UCSD-AML1 (cell line): ENCODE measurements around the gene MATCAP1.

Experiments used
- DNase-seq: peaks from one replicate; lab custom pipeline; 2025; ENCODE audit not compliant: unreplicated experiment; lab: John Stamatoyannopoulos, UW

Gene MATCAP1

DNA sequence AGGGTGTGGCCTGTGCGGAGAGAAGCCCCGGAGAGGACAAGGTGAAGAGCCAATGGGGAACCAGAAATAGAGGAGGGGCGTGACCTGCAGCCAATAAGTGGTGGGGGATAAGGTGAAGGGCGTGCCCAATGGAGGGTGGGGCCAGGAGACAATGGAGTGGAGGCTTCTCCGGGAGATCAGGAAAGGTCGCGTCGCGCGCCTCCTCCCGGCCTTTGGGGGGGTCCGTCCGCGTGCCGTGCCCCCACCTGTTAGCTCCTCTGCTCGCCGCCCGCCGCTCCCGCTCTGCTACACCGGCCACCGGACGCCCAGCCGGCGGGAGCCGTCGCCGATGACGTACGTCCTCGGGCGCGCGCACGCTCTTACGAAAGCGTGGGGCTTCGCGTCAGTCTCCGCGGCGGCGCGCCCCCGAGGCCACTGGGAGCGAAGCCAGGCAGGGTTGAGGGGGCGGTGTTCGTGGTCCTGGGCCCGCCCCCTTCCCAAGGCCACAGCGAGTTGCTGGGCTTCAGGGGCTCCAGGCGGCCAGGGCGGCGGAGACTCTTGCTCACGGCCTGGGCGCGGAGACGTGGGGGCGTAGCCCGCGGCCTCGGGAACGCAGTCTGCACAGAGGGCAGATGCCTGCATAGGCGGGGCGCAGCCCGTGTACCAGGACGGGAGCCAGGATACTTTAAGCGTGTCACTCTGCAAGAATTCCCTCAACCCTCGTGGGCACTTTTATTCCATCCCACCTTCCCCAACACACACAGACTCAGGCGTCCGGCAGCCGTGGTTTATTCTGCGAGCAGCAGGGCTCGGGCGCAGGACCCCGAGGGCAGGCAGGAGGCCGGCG is at the start of gene MATCAP1:
Gene MATCAP1, minus strand, starts transcription at position 337 of the 826 bp plus-strand sequence. CDS start 3,353 bp downstream, outside the sequence.
- DNase-seq: peak; percentile 94

DNA sequence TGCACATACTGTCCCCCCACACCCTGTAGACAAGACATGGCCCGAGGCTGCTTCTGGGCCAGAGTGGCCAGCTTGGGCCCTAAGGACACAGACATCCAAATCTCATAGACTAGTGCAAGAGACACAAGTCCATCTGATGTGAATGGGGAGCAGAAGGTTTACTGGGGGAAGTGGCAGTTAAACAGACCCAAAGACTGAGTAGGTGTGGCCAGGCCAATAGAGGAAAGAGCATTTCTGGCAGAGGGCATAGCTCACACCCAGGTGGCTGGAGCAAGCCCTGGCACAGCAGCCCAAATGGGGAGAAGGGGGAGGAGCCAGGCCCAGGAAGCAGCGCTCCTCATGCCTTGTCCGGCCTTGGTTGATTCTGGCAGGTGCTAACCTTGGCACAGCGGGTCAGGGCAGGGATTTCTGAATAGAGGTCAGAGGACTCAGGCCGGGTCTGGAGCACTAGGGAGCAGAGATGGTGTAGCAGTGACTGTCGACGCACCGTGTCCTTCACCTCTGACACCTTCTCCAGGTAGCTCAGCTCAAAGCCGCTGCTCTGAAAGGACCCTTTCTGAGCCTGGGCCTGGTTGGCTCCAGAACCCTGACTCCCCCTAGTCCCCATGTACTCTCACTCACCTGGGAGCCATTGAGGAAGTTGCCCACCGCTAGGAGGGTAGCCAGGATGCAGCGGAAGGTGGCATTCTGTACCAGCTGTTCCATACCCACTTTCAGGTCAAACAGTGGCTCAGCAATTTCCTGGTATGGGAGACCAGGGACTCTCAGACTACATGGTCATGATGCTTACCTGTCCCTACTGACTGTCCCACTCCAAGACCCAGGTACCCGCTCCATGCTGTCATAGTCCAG is 47.3 kb upstream of the MATCAP1 start:
- DNase-seq: no peak

DNA sequence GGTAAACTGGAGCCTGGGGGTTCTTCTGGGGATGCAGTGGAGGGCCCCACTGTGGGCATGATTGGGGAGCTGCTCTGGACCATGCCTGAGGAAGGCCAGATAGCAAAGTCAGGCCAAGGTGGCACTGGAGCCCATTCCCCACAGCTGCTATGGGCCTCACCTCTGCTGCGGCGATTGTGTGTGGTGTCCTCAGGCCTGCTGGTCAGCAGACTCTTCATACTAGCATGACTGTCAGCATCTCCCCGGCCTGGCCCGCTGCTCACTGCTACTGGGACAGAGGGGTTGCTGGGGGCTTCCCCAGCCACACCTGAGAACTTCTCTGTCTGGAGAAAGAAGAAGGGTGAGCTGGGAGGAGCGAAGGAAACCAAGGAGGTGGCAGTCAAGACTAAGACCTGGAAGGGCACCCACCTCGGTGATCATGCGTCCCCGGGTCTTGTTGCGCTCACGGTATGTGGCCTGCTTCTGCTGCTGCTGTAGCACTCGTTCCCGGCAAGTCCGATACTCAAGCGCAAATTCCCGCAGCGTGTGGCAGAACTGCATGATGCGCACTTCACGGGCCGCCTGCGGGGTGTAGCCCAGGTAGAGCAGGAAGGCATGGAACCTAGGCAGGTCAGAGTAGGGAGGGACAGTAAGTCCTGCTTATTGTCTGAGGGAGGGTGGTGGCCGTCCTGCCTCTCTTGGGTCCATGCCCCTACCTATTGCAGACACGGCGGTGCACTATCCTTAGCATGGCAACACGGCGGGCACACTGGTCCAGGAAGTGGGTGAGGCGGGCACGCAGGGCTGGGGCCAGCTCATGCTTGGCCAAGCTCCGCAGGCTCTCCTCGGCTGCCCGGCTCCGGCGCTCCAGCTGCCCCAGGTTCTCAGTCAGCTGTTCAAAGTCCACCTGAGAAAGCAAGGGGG is 46.4 kb upstream of the MATCAP1 start:
- DNase-seq: no peak

DNA sequence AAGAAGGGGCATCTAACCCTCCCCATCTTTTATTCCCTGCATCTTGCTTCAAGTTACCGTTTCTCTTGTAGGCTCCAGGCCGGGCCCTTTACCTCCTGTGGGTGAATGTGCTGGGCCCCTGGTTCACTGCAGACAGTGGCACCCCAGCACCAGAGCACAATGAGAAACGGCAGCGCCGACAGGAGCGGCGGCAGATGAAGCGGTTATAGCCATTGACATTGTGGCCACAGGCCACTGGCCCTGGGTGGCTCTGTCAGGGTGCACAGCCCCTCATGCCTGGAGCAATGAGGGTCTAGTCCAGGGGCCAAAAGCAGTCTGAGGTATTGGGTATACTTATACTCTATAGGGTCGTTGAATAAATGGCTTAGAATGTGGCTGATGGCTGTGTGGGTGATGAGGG is 45.1 kb upstream of the MATCAP1 start:
- DNase-seq: no peak

DNA sequence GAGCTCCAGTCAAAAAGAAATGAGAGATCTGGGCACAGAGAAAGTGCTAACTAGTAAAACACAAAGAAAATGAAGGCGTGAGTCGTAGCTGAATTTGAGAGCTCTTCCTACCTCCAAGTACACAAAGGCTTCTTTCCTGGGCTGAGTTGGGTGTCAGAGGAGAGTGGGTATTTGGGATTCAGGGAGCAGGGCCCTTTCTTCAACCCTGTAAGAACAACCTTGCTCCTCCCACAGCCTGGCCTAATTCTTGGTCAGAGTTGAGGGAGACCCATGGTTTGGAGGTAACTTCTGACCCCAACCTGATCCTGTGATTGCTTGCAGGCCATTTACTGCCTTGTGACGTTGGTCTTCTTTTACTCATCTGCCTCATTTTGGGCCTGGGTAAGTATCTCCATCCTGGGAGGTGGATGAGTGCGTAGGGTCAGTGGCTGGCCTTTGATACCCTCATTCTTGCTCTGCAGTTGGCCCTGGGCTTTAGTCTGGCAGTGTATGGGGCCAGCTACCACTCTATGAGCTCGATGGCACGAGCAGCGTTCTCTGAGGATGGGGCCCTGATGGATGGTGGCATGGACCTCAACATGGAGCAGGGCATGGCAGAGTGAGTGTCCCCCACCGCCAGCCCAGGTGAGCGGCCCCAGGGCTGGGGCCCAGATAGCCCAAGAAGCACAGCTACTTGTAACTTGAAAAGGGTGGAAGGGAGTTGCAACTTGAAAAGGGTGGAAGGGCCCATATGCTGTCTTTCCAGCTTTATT is 44.4 kb upstream of the MATCAP1 start:
- DNase-seq: no peak

DNA sequence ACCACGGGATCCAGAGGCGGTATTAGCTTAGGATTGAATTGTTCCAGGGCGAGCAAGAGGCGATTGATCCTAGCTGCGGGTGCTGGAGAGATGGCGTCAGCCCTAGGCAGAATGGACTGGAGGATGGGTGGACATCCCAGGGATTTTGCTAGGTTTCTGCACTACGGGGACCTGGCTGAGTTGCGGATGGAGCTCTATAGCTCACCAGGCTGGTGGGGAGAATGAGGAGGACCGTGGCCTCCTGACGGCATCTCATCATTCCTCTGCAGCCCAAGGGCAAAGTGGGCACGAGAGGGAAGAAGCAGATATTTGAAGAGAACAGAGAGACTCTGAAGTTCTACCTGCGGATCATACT is 43.8 kb upstream of the MATCAP1 start:
- no peak for DNase-seq

DNA sequence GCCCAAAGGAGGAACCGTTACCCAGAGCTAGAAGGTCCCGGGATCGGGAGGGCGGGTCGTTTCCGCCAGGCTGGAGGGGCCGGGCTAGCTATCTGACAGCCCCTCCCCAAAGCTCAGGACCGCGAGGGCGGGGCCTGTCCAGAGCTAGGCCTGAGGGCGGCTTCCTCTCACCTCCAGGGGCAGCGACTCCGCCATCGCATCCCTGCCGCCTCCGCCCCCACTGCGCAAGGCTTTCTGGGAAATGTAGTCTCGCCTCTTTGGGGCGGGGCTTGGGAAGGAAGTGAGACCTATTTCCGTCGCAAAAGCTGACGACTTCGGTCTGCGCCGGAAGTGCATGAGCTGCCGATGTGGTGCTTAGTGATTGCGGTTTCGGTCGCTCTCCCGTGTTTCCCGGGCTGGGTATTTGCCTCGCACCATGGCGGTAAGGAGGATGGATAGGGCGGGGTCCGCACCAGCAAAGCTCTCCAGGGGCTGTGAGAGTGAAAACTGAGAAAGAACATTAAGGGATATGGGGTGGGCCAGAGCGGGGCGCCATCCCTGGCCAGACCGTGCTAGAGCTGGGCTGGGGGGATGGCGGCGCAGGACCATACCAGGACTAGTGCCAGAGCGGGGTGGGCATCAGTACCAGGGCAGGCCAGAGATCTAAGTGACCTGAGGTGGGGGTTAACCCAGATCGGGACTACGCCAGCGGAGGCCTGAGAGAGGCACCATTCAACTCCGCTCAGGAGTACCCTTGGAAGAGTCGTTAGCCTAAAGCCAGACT is 43.2 kb upstream of the MATCAP1 start, which contains the start of gene TMEM208:
Gene TMEM208, plus strand, starts transcription at position 327 of the 763 bp plus-strand sequence. Its CDS starts 89 bp downstream, at position 416.
- peak; percentile 99 for DNase-seq

DNA sequence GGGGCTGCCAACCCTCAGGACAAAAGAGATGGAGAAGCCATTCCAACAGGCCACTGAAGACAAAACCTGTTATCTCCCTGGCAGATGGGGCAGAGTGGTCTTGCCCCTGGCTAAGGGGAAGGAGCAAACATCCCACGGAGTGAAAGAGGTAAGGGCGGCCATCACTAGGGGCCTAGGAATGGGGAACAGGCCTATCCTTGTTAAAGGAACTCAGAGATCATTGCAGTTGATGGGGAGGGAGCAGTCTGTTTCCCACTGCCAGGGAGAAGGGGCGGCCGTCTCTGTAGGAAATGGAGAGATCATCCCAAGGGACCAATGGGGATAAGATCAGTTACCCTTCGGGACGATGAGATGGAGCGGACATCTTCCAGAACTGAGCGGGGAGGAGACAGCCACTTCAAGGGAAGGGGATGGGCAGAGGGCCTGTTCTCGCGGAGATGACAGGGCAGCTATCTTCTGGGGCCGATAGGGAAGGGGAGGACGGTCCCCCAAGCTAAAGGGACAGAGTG is 42.6 kb upstream of the MATCAP1 start:
- DNase-seq: no peak

DNA sequence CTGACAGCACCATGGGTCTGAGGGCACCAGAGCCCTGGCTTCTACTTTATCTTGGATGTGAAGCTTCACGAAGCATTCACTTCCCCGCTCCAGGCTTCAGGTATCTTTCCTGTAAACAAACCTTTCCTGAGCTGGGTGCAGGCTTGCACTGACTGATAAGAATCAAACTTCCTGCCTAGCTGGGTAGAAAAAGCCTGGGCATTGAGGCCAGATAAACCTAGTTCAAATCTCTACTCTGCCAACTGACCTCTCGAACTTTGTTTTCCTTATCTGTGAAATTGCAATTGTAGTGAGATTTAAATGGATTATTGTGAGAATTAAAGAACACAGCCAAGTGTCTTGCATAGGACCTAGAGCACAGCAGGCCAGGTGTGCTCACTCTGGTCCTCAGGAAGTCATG is 40.2 kb upstream of the MATCAP1 start:
- no peak for DNase-seq

DNA sequence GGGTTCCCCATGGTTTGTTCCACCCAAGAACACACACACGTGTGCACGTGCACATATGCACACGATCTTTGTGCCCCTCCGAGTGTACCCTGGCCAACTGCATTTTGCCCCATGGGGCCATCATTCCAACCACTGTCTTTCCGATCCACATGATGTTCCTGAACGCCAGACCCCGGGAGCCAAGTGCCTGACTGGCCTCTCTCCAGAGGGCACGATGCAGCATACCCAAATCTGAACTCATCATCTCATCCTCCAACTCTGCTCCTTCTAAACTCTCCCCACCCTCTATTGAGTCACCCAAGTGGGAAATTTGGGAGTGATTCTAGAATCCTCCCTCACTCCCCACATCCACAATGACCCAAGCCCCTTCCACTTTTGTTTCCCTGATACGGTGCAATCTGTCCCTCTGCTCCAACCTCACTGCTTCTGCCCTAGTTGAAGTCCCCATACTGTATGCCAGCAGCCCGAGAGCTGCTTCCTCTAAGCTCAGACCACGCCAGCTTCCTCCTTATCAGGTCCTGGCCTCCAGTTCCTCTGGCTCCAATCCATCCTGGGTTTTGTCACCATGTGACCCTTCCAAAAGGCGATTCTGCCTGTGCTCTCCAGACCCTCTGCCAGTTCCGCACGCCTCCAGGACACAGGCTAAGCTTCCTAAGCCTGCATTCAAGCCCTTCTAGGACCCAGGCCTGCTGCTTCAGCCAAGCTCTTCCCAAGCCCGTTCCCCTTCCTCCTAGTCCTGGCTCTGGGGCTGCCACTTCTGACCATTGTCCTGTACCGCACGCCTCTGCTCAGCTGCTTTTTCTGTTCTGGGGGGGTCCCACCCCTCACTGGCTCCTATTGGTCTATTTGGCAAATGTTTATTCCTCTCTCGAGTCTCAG is 33.1 kb upstream of the MATCAP1 start:
- peak; percentile 78 for DNase-seq

DNA sequence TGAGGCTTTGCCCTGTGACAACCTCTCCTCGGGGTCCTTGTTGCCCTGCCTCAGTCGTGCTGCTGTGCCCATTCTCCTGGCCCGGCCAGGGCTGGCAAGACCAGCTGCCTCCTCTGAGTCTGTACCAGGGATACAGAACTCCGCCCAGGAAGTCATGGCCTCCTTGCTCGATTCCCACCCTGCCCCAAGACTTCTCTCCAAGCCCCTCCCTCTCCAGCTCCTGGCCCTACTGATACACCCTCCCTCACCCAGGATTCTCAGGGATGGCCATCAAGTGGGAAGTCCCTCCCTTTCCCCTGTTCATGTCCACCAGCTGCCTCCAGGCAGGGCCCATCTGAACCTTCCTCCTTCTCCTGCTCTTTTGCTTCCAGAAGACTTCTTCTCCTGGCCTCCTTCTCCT is 31.9 kb upstream of the MATCAP1 start:
- DNase-seq: peak; percentile 34

DNA sequence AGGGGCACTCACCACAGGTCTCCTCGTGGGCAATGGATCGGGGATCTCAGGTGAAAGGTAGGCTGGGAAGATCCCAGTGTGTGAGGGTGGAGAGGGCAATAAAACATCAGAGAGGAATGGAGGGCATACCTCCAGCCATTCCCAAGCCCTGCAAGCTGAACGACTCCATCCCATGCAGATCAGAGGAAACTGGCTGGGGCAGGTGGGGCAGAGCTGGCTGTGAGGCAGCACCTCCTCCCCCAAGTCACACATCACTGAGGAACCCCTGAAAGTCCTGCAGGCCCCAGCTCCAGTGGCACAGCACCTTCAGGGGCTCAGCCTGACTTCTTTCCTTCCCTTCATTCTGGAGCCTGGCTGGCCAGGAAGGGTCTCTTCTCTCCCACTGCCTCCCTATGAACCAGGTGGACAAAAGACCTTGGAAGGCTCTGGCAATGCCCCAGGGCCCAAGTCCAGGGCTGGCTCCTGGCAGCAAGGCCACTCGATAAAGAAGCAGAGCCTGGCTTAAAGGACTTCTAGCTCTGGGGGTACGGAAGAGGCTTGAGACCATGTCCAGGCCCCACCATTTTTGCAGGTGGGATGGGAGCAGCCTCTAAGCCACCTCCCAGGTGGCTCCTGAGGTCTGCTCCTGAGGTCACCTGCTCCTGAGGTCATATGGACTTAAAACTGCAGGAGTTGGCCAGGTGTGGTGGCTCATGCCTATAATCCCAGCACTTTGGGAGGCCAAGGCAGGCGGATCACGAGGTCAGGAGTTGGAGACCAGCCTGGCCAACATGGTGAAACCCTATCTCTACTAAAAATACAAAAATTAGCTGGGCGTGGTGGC is 29.6 kb upstream of the MATCAP1 start:
- DNase-seq: no peak

DNA sequence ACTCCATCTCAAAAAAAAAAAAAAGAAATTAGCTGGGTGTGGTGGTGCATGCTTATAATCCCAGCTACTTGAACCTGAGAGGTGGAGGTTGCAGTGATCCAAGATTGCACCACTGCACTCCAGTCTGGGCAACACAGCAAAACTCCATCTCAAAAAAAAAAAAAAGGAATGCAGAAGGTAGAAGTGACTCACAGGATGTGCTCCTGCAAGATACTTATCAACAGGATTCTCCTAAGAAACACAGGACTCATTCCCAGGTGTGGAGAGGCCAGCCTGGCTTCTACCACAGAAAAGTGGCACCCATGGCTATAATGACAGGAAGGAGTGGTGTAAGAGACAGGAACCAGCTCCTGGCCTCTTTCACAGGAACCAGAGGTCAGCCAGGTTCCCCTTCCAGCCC is 29.0 kb upstream of the MATCAP1 start:
- DNase-seq: no peak

DNA sequence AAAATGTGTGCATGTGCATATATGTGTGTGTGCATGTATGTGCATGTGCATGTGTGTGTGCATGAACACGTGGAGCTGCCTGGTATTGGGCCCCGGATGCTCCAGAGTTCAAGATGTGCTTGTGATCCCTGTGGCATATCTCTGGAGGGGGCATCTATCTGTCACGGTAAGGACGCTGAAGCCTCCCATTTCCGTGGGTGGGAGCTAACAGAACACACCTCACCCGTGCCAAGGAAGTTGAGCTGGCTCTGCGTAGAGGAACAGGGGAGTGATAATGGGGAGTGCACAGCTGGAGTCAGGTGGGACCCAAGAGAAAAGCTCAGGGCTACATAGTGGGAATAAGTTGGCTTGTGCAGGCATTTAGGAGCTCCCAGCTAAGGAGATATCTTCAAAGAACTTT is 27.9 kb upstream of the MATCAP1 start:
- DNase-seq: no peak

DNA sequence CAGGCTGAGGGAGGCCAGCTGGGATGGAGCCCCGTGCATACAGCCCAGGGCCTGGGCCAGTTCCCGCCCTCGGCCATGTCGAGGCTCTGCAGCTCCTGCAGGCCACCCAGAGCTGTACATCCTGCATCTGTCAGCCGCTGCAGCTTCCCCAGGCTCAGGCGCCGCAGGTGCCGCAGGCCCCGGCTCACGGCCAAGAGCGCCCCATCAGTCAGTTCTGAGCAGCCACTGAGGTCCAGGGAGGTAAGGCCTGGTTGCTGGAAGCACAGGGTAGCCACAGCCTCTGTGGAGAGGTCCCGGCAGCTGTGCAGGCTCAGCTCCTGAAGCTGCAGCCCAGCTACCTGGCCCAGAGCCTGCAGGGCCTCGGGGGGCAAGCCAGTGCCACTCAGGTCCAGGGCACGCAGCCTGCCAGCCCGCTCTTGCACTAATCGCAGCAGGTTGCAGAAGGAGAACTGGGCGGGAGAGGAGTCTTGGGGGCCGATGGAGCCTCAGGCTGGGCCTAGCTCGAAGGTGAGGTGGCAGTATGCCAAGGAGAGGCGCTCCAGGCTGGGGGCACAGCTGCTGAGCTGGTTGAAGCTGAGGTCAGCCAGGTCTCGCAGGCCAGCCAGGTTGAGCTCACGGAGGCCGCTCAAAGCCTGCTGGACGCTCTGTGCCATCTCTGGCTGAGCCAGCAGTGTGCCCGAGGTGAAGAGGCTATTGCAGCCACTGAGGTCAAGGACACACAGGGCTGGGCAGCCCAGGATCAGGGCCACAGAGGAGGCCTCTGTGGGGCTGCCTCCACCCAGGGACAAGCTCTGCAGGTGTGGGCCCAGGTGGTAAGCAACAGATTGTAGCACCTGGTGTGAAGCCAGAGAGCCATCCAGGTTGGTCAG is 26.5 kb upstream of the MATCAP1 start:
- DNase-seq: no peak

DNA sequence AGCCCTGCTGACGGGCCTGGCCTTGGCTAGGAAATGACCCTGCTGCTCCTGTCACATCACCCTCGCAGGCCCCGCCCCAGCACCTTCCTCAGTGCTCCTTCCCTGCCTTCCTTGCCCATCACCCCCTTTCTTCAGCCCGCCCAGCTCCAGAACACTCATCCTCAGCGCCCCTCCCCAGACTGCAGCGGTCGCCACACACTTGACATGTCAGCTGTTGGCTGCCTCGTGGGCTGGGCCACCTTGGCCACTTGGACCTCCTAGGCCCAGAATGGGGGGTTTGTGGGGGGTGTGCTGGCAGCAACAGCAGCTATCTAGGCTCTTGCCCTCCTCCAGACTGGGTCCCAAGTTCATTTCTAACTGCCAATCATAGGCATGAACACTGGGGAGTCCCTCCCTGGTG is 25.8 kb upstream of the MATCAP1 start:
- DNase-seq: no peak
